Stimulated activated CD4-positive, alpha-beta T cell treated with anti-CD3 and anti-CD28 coated beads, Interleukin-12 subunit alpha, Interleukin-12 subunit beta, amount 100 ng/mL, for 4 hours (primary cell): Measurements from ENCODE around the gene DHX38.
"Not testable (repeated sequence)": the region's sequence is repeated elsewhere in the genome, so short reads cannot be mapped to it uniquely, and the experiment has no call there.

Experiments used
- DNase-seq: peaks from one replicate; pipeline ENCODE4 v3.0.0-alpha.2; 2020

The DHX38 gene

DNA sequence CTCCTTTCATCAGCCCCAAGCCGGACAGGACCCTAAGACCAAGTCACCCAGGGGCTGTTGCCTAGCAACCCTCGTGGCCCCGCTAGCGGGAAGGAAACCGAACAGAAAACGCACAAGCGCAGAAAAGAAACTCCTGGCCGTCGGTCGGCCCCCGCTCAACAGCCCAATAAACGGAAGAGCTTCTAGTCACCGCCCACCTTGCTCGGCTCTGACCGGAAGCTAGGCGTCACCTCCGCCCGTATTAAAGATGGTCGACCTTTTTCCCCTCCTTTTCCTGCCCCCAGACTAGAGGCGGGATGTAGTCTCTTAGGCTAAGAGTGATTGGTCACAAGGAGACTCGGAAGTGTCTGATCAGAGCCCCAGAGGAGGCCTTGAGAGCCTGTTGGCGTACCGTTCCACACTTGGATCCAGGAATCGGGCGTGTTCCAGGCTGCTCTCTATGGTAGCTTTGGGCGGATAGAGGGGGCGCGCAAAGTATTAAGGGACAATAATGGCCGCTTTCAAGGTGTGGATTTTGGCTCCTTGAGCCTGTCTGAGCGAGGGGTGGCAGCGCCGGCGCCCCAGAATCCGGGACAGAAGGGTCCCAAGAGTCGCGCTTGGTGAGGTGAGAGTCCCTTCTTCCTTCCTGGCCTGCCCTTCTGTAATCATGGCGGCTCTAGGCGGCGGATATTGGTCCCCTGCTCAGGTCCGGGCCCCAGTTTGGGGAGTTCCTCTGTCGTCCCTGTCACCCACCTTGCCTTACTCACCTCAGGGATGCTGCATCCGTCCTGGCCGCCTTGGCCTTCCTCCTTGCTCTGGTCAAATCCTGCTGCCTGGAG, at the start of gene DHX38, which contains the start of gene TXNL4B:
TSS of gene DHX38 (plus strand) at position 400 of the 818 bp plus-strand sequence. CDS start 2,311 bp downstream, outside the sequence.
TSS of gene TXNL4B (minus strand) at position 173 of the 818 bp plus-strand sequence. CDS start 2,871 bp downstream, outside the sequence.
- DNase-seq = peak; percentile 81

DNA sequence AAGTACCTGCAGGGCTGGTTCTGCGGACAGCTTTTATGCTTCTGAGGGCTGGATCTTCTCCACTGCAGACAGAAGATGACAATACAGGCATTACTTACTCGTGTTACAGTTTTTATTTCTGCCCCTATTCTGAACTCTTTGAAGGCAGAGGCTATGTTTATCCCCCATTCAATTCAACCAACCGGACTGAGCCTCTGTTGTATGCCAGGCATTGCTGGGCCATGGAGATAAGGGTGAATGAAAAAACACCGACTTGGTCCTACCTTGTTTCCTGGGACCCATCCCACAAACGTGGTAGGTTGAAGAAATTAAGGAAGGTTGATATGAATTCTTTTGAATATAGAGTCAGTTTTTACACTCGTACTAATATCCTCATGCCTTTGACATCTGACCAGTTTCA, 49.4 kb upstream of the DHX38 start:
- no peak for DNase-seq

DNA sequence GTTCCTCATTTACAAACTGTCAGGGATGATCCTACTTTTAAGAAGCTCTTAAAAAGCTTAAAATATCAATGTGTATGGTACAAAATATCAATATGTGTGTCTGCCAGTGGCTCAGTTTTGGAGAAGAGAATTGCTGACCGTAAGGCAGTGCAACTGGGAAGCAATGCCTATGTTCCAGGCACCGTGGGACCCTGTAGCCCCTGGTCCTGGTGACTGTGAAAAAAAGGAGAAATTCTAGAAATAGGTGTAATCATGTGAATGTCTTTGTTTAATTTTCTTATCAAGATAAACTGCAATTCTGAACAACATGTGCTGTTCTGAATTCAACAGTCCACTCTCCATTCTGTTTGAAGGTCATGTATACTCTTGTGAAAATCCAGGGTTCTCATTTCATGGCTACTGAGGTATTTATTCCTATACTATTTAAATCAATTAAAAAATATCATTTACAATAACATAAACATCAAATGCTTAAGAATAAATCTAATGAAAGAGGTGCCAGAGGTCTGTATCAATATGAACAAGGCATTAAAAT, 48.8 kb upstream of the DHX38 start:
- DNase-seq = no peak

DNA sequence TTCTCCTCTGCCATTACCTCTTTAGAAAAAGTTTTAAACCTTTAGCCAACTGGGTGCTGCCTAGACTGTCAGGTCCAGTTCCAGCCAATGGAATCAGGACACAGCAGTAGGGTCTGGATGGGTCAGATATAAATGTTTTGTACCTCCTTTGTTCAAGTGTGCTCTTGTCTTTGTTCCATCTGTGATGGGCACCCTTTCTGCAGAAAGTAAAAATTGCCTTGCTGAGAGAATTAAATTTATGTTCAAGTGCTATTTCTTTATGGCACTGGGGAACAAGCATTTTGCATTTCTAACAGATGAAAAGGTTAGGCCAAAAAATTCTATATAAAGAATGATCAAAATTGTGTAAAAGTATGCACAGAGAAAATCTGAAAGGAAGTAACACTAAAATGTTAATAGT, 44.5 kb upstream of the DHX38 start:
- DNase-seq = no peak

DNA sequence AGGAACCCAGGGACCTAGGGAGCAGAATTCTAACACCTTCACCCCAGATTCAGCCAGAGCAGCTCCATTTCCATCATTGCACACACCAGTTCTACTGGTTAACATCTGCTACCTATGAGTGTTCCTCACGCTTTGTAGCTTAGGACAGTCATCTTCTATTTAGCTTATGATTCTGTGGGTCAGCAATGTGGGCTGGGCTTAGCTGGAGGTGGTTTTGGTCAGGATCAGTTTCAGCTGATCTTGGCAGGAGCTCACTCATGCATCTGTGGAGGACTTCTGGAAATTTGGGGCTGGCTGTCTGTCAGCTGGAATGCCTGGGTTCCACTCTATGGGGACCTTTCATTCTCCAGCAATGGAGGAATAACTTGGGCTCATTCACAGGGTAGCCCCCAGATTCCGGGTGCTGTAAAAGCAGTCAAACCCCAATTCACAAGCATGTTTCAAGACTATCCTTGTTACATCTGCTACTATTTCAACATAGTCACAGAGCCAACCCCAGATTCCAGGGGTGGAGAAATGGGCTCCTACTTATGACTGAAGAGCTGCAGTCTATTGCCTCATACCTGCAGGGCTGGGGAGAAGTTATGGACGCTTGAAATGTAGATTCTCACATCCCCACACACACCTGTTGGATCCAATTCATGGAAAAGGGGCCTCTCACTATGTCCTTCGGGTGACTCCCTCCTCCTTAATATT, 42.7 kb upstream of the DHX38 start:
- DNase-seq = no peak

DNA sequence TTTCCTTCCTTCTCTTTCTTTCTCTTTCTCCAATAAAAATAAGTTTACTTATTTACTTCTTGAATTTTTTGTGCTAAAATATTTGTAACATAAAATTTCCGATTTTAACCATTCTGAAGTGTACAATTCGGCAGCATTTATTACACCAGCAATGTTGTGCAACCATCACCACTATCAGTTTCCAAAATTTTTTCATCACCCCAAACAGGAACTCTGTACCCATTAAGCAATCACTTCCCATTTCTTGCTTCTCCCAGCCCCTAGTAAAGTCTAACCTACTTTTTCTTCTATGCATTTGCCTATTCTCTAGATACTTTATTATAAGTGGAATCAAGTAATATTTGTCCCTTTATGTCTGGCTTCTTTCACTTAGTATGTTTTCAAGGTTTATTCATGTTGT, 41.8 kb upstream of the DHX38 start:
- DNase-seq = no peak

DNA sequence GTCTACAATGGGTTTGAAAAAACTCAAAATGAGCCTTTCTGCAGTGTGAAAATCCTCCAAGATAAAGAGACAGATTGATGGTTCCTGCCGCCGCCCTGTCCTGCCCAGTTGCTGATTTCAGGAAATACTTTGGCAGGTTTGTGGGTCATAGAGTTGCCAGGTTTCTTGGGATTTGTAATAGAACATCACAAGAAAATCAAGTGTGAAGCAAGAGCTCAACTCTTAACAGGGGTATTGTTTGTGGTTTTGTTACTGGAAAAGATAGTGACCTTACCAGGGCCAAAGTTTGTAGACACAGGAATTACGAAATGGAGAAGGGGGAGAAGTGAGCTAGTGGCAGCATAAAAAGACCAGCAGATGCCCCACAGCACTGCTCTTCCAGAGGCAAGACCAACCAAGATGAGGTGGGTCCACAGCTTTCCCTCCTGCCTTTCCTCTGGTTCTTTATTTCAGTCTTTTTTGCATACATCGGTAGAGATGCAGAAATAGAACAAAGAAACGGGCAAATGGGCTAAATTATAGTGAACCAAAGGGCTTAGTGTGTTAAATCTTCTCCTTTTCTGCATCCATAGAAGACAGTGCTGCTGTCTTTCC, 39.3 kb upstream of the DHX38 start, which contains the start of gene HP:
TSS of gene HP (plus strand) at position 252 of the 594 bp plus-strand sequence. CDS start at position 400, 148 bp downstream.
- not testable (repeated sequence) for DNase-seq

DNA sequence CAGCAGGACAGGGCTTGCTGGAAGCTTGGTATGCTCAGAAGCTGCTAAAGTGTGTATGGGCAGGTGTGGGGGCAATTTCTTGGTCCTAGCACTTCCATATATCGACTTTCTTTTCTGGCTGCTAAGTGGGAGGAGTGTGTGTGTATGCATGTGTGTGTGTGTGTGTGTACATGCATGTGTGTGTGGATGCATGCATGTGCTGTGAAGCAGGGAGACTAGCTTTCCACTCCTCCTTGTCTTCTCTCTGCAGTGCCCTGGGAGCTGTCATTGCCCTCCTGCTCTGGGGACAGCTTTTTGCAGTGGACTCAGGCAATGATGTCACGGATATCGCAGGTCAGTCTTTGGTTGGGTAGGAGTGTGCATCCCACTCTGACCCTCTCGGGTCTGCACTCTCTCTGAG, 37.7 kb upstream of the DHX38 start:
- no peak for DNase-seq

DNA sequence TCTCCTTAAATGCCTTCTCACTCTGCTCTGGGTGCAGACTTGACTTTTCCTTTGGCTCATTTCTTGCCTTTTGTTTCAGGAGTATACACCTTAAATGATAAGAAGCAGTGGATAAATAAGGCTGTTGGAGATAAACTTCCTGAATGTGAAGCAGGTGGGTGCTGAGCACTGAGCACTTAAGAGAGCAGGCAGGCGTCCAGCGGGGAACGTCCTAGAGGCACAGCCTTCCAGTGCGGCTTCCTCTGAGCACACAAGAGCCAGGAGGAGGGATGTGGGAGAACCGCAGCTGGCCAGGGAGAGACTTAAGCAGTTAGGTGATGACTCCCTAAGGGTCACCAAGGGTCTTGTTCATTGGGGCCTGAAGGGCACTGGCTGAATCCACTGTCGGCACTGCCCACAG, 36.3 kb upstream of the DHX38 start:
- DNase-seq = not testable (repeated sequence)

DNA sequence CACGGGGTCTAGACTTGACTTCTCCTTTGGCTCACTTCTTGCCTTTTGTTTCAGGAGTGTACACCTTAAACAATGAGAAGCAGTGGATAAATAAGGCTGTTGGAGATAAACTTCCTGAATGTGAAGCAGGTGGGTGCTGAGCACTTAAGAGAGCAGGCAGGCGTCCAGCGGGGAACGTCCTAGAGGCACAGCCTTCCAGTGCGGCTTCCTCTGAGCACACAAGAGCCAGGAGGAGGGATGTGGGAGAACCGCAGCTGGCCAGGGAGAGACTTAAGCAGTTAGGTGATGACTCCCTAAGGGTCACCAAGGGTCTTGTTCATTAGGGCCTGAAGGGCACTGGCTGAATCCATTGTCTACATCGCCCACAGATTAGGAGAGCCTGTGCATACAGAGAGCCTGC, 34.6 kb upstream of the DHX38 start:
- not testable (repeated sequence) for DNase-seq

DNA sequence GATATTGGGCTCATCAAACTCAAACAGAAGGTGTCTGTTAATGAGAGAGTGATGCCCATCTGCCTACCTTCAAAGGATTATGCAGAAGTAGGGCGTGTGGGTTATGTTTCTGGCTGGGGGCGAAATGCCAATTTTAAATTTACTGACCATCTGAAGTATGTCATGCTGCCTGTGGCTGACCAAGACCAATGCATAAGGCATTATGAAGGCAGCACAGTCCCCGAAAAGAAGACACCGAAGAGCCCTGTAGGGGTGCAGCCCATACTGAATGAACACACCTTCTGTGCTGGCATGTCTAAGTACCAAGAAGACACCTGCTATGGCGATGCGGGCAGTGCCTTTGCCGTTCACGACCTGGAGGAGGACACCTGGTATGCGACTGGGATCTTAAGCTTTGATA, 33.2 kb upstream of the DHX38 start:
- no peak for DNase-seq

DNA sequence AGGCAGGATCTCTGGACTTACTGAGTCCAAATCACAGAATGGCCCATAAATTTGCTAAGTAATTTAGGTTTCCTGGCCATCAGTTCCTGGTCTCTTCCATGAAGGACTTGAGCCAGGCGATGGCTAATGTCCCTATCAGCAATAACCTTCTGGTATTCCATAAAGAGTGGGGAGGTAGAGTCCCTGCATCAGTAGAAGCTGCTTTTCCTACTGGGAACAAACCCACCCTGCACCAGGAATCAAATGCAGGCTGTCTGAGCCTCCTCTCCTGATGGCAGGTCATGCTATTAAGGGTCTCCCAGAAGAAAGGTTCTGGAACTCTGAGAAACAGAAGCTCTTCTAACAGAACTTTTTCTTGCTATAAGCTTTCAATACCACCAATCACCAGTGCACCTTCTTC, 32.1 kb upstream of the DHX38 start:
- no peak for DNase-seq

DNA sequence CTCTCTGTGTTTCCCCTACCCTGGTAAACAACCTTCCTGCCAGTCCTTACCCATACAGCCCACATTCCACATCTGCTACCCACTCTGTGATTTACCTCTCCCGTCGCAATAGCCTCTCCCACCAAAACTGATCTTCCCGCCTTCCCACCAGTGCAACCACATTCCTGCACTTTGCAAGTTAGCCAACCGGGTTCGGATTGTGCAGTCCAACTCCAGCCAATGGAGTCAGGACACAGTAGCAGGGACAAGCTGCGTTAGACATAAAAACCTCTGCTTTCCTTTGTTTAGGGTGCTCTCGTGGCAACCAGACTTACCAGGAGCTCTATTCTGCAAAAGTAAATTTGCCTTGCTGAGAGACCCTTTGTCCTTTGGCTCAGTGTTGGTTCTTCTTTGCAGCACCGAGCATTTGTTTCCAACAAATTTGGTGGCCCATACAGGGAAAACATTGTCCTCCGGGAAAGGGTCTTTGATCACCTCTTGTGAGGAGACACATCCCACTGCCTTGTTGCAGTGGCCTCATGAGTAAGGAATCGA, 29.2 kb upstream of the DHX38 start:
- no peak for DNase-seq

DNA sequence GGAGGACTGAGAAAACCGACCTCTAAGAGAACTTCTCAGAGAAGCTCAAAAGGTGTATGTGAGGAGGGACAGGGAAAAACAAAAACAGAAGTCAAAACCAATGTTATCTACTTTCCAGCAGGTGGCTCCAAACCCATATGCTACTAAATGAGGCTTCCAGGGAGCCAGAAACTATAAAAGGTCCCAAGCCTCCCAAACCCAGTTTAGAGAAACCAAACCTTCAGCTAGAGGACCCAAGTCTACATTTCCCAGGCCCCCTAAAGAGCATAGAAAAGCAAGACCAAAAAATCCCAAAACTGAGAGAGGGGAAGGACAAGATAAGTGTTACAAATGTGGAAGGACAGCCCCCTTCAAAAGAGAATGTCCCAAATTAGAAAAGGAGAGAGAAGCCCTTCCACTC, 26.9 kb upstream of the DHX38 start:
- no peak for DNase-seq

DNA sequence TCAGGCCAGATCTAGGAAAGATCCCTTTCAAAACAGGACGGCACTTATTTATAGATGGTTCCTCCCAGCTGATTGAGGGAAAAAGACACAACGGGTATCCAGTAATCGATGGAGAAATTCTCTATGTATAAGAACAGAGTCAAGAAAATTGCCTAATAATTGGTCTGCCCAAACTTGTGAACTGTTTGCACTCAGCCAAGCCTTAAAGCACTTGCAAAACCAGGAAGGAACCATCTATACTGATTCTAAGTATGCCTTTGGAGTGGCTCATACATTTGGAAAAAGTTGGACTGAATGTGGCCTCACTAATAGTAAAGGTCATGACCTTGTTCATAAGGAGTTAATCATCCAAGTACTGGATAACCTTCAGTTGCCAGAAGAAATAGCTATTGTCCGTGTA, 24.7 kb upstream of the DHX38 start:
- no peak for DNase-seq

DNA sequence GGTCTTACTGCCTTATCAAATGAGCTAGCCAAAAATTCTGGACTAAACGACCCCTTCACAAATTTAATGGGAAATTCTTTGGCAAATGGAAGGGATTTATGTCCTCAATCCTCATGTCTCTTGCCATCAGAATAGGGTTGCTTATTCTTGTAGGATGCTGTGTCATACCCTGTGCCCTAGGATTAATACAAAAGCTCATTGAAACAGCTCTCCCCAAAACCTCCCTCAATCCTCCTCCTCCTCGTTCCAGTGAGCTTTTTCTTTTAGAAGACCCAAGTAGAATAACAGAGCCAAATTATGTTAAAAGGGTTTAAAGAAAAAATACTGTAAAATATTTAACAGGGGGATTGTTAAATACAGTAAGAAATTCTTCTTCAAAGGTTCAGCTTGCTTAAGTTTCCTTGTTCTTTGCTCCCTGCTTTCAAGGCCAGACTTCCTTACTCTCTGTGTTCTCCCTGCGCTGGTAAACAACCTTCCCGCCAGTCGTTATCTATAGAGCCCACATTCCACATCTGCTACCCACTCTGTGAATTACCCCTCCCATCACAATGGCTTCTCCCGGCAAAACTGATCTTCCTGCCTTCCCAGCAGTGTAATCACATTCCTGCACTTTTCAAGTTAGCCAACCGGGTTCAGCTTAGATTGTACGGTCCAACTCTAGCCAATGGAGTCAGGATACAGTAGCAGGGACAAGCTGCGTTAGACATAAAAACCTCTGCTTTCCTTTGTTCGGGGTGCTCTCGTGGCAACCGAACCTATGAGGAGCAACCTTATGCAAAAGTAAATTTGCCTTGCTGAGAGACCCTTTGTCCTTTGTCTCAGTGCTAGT, 20.9 kb upstream of the DHX38 start:
- DNase-seq = no peak

DNA sequence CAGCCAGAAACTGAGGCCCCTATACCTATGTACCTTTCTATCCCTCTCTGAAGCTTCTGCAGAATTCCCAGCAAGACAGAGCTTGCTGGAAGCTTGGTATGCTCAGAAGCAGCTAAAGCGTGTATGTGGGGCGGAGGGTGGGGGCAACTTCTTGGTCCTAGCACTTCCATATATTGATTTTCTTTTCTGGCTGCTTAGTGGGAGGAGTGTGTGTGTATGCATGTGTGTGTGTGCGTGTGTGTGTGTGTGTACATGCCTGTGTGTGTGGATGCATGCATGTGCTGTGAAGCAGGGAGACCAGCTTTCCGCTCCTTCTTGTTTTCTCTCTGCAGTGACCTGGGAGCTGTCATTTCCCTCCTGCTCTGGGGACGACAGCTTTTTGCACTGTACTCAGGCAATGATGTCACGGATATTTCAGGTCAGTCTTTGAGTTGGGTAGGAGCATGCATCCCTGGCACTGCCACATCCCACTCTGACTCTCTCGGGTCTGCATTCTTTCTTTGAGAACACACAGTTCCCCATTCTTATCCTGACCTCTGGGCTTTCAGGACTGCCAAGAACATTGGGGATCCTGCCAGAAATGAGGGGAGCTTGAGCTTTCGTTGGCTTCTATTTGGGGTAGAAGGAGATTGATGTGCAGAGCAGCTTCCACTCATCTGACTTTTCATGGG, 20.0 kb upstream of the DHX38 start:
- DNase-seq = no peak

DNA sequence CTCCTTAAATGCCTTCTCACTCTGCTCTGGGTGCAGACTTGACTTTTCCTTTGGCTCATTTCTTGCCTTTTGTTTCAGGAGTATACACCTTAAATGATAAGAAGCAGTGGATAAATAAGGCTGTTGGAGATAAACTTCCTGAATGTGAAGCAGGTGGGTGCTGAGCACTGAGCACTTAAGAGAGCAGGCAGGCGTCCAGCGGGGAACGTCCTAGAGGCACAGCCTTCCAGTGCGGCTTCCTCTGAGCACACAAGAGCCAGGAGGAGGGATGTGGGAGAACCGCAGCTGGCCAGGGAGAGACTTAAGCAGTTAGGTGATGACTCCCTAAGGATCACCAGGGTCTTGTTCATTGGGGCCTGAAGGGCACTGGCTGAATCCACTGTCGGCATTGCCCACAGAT, 18.6 kb upstream of the DHX38 start:
- DNase-seq = not testable (repeated sequence)

DNA sequence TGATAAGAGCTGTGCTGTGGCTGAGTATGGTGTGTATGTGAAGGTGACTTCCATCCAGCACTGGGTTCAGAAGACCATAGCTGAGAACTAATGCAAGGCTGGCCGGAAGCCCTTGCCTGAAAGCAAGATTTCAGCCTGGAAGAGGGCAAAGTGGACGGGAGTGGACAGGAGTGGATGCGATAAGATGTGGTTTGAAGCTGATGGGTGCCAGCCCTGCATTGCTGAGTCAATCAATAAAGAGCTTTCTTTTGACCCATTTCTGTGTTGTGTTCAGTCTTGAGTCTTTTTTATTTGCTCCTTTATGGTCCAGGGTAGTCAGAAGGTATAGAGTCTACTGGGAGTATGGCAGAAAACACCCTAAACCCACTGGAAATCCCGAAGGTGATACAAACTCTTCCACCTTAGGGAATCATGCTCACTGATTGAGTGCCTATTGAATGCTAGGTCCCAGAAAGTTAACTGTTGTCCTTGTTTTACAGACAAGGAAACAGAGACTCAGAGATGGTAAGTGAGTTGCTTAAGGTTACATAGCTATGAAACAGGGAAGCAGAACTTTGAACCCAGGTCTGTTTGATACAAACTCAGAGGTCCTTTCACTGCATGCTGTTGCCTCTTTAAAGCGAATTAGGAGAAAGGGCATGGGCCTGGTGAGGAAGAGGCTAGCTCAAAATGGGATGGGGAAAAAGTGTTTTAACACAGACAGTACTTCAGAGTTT, 16.5 kb upstream of the DHX38 start:
- not testable (repeated sequence) for DNase-seq

DNA sequence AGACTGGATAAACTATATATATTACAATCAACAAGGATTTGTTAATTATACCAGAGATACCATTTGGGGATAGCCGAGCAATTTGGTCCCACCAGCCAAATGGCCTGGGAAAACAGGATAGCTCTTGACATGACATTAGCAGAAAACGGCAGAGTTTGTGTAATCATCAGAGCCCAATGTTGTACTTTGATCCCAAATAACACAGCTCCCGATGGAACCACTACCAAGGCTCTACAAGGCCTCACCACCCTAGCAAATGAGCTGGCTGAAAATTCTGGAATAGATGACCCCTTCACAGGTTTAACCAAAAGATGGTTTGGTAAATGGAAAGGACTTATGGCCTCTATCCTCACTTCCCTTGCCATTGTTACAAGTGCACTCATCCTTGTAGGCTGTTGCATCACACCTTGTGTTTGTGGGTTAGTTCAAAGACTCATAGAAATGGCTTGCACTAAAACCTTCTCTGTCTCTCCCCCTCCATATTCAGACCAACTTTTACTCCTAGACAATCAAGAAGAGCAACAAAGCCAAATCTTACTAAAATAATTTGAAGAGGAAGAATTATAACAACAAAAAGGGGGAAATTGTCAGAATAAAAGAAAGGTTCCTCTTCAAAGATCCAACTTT, 9.8 kb upstream of the DHX38 start:
- DNase-seq = no peak
